Kidney glomerular epithelial cell (primary cell): ENCODE data around the gene OXNAD1.

Experiments used
- DNase-seq: peaks from one replicate; lab custom pipeline; 2025; lab: John Stamatoyannopoulos, UW

The OXNAD1 gene

DNA sequence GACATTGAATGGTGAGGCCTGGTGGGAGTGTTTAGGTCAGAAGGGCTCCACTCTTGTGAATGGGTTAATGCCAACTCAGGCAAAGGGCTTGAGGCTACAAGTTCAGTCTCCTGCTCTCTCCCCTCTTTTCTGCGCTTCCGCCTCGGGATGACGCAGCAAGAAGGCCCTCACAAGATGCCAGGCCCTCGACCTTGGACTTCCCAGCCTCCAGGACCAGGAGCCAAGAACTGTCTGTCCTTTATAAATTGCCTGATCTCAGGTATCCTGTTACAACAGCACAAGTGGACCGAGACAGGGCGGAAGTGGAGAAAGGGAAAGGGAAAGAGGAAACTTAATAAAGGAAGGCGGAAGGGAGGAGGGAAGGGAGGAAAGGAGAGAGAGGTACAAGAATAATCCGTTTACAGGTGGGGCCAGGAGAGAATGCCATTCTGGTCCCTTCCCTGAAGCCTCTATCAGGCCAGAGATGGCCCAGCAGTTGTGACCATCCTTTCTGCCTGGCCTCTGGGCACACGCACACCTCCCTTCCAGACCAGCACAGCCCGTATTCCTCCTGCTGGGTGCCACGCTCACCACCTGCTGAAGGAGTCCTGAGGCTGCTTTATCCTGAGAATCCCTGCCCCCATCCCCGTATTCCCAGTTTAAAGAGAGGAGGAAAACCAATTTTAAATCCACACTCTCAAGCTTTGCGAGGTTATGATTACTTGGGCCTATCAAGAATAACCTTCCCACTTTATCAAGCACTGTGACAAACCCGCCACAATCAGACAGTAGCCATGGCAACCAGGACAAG is 64.2 kb downstream of the OXNAD1 start:
- DNase-seq, result no peak

DNA sequence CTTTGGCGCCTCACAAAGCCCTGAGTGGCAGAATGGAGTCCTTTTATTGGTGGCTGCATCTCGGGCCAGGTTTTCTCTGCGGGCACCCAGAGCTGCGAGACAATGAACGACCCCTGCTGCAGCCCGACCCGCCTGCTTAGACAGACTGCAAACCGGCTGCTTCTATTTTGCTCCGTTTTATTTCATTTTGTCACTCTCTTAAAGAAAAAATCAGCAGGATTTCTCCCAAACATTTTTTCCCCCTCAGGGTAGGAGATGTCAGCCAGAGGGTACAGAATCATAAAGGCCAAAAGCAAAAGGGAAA is 64.8 kb downstream of the OXNAD1 start:
- no peak for DNase-seq

- no peak for DNase-seq
These were observed 65.3 kb downstream of the OXNAD1 start for GRCh38 chr3:16330351-16330750.

DNA sequence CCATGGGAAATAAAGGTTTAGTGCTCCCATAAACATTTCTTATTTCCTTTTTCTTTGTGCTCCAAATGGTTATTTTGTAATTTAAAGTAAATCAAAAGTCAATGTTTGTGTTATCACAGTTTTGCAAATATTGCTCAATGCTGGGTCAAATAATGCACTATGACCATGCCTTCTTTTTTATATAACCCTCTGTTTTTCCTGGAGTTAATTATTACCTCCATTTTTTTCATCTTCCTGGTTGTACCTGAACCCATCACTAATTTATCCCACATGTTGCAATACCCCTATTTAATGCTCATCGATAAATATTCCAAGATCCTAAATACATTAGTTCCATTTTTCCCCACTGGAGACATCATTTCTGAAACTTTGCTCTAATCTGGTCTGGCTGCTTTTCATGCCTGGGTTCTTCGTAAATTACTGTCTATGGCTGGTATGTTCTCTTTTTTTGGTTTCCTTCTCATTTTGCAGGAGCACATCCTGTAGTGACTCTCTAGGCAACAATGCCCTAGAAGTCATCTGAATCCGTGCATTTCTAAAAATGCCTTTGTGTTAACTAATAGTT is 66.4 kb downstream of the OXNAD1 start:
- no peak for DNase-seq

- no peak for DNase-seq
These were observed 68.0 kb downstream of the OXNAD1 start for GRCh38 chr3:16332904-16333426.

DNA sequence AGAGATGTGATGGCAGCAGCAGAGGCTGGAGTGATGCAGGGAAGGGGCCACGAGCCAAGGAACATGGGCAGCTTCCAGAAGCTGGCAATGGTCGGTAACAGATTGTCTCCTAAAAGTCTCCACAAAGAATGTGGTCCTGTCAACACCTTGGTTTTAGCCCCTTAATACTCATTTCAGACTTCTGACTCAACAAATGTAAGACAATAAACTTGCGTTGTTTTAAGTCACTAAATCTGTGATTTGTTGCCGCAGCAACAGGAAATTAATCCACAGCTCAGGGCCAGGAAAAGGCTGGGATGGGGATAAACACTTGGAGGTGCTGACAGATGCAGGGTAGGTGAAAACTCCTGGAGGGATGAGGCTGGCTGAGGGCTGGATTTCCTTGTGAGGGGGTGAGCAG is 69.9 kb downstream of the OXNAD1 start:
- no peak for DNase-seq

DNA sequence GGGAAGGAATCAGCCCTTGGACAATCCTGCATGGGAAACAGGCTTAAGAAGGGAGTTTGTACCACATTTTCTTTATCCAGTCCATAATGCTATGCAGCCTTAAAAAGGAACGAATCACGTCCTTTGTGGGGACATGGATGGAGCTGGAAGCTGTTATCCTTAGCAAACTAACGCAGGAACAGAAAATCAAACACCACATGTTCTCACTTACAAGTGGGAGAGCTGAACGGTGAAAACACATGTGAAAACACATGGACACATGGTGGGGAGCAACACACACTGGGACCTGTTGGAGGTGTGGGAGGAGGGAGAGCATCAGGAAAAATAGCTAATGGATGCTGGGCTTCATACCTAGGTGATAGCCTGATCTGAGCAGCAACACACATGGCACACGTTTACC is 70.3 kb downstream of the OXNAD1 start:
- no peak for DNase-seq

GRCh38 chr3:16335772-16336645 is 71.0 kb downstream of the OXNAD1 start:
- DNase-seq, result no peak

GRCh38 chr3:16336825-16337224 is 71.8 kb downstream of the OXNAD1 start:
- no peak for DNase-seq

- no peak for DNase-seq
These were observed 73.0 kb downstream of the OXNAD1 start for GRCh38 chr3:16337856-16338540.

DNA sequence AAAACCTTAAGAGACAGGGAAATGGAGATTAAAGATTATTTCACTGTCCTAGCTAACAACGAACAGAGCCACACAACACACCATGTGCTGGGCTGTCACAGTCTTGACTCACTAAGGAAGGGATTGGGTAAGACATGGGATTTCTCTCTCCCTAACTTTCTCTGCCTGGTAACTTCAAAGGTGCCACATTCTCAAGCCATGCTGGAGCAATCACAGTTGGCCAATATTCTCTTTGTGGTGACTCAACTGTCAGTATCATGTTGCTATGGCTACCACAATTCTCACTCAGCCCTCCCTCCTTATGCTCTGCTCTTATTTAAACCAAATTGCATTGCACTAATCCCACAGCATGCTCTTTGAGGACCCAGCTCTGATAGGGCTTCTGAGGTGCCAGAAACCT is 74.0 kb downstream of the OXNAD1 start:
- DNase-seq, result peak; percentile 73

DNA sequence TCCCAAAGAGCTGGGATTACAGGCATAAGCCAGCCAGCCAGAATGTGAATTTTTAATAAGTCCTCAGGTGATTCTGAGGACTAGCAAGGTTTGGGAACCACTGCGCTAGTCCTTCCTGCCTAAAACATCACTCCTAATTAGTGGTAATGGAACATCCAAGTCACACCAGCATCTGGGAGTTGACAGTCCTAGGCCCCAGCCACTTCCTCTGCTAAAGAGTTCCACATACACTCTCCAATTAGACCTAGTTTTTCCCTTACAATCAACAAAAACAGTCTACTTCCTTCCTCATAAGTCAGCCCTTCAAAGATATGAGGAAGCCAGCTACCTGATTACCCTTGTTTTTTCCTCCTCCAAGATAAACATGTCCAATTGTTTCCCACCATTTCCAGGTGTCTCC is 78.1 kb downstream of the OXNAD1 start:
- DNase-seq, result no peak

DNA sequence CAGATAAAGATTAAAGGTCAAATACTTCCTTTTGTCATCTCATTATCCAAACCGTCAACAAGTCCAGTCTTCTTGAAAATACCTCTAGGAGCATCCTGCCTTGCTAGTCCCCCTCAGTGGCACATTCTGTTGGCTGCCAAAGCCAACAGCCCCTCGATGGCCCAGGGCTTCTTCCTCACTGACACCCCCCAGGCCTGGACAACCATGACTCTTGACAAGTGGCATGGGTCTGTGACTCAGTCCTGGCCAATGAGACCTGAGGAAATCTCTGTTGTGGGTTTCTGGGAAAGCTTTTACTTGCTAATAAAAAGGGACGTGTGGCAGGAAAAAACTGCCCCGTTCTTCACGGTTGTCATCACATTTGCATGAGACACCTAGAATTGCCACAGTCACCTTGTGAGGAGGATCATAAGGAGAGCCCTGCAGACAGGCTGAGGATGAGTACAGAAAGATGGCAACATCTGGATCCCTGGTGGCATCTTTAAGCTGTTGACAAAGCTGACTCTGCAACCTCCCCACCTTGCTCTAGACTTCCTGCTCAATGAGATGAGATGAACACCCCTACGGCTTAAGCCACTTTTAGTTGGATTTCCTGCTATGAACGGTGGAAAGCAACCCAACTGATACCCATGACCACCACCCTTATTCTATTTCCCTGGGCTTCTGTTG is 81.5 kb downstream of the OXNAD1 start:
- DNase-seq, result no peak

- no peak for DNase-seq
These were observed 82.5 kb downstream of the OXNAD1 start for GRCh38 chr3:16347548-16347947.

DNA sequence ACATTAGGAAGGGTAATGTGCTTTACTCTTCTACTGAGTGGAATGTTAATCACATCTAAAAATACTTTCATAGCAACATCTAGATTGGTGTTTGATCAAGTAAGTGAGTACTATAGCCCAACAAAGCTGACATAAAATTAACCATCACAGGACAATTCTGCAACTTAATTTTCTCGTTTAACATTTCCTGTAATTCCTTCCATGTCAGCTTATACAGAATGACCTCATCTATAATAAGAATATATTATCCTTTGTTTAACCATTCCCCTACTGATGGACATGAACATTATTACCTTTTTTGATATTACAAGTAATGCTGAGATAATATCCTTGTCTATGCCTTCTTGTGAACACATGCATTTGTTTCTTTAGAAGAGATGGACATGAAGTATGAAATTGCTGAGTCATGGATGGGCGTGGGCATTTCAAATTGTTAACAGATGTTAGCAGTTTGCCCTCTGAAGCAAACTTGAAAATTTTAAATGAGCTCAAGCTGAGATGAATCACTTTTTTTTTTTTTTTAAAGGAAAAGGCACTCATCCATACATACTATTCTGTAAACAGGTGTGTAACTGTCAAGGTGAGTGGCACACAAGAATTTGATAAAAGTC is 85.1 kb downstream of the OXNAD1 start:
- no peak for DNase-seq

GRCh38 chr3:16350597-16351318 is 85.7 kb downstream of the OXNAD1 start:
- no peak for DNase-seq

DNA sequence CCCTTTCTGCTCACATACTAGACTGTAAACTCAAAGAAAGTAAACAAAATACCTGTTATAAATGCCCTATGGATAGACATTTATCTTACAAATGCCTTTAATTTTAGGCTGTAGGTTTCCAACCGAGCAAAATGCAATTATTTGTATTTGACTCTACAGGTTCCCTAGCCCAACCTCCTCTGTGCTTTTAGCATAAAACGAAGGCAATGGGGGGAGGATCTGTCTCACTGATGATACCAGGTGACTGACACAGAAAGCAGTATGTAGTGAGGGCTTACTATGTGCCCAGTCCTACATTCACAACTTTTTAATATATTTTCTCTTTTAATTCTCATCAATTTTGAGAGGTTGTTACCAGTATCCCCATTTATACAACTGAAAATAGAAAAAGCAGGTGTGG is 87.4 kb downstream of the OXNAD1 start:
- no peak for DNase-seq

GRCh38 chr3:16354291-16354690 is 89.3 kb downstream of the OXNAD1 start:
- DNase-seq, result no peak
